ENCODE results near the gene KLHL6. TPM values are rescaled to one million over a fixed set of nuclear protein-coding genes. Genes with fewer than 3 reads are reported as not detected.
A peak's percentile ranks its signal among the peaks of the same experiment; 100 is the strongest.

The KLHL6 gene
- total RNA-seq, 4 donors from 2014 or later, result 0.26 to 2.0 (median 1.6) TPM

DNA sequence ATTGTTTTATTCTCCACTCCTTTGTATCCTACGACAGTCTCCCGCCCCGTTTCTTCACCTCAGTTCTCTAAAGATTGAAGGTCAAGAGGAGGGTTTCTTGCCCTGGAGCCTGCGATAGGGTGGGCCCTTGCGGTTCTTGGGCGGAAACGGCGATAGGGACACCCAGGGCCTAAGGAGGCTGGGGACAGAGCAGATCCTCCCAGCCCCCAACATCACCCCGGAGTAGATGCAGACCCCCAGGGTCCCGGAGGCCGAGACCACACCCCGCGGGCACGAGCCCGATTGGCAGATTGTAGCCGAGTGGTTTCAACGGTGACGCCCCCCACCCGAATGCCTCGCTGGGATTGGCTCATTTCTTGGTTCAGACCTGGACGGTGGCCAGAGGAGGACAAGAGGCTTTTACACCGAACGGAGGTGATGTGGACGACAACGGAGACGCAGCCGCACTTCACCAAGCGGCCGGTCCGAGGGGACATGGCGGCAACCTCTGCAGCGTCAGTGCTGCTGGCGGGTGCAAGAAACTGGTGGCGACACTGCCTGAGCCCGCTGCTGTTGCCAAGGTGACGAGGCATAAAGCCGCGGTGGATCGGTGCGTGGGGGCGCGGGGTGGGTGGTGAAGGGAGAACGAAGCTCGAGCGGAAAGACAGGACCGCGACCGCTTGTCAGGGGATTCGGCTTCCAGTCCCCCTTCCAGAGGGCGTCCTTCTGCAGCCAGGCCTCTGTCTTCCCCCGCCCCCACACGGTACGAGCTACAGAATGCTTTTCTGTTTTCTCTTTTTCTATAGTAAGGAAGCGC lies 108.1 kb downstream of the KLHL6 start:
- H3K9me3 ChIP-seq, result no peaks in the 10 kb centered on the region
- TF ChIP-seq POLR2A (IDR thresholded peaks at IDR 0.05), result peak in 1 of 2 donors; percentile 37
- TF ChIP-seq, protein P1, sequence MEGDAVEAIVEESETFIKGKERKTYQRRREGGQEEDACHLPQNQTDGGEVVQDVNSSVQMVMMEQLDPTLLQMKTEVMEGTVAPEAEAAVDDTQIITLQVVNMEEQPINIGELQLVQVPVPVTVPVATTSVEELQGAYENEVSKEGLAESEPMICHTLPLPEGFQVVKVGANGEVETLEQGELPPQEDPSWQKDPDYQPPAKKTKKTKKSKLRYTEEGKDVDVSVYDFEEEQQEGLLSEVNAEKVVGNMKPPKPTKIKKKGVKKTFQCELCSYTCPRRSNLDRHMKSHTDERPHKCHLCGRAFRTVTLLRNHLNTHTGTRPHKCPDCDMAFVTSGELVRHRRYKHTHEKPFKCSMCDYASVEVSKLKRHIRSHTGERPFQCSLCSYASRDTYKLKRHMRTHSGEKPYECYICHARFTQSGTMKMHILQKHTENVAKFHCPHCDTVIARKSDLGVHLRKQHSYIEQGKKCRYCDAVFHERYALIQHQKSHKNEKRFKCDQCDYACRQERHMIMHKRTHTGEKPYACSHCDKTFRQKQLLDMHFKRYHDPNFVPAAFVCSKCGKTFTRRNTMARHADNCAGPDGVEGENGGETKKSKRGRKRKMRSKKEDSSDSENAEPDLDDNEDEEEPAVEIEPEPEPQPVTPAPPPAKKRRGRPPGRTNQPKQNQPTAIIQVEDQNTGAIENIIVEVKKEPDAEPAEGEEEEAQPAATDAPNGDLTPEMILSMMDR (IDR thresholded peaks at IDR 0.05), result peak in 1 of 4 experiments; percentile 25
- DNase-seq, result peak; percentile 66 to 75
- H3K27me3 ChIP-seq, result no peaks in the 10 kb centered on the region
- peak overlapping the region; percentile 43 to 59 for H3K27ac ChIP-seq
- no peaks in the 10 kb centered on the region for H3K36me3 ChIP-seq
- no peaks in the 10 kb centered on the region for H3K4me1 ChIP-seq
- H3K4me3 ChIP-seq, result peak overlapping the region; percentile 59 to 63
- intact Hi-C loops (cut with DNase I; ENCODE audit: low total_unique reads), result no loop called here

DNA sequence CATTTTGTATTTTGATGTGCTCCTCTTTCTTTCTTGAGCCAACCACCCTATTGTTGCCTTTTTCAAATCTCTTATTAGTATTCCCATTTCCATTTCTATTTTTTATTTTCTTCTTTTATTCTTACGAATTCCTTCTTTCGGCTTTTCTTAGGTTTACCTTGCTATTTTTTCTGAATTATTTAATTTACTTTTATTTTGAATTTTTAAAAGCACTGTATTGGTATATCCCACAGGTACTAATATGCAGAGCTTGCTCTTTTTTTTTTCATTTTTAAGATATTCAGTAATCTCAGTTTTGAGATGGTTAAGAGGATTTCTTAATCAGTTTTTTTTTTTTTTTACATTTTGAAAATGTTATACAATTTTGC lies 108.7 kb downstream of the KLHL6 start:
- intact Hi-C loops (cut with DNase I; ENCODE audit: low total_unique reads), result no loop called here

DNA sequence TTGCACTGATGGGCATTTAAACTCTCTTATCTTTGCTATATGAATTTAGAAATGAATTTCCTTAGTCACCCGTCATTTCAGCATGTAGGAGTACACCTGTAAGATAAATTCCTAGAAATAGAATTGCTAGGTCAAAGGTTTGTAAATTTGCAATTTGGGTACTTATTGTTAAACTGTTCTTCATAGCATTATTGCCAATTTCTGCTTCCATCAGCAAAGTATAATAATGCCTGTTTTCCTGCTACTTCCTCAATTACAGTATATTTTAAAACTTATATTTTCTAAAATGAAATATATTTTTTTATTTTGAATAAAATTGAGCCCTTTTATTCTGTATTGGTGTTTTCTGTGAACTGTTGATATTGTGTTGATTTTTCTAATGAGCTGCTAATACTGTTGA lies 110.8 kb downstream of the KLHL6 start:
- Histone ChIP-seq H3K4me3 (no peak overlapping the region), H3K36me3 (no peaks in the 10 kb centered on the region), H3K4me1 (no peaks in the 10 kb centered on the region), H3K27ac (no peak overlapping the region), H3K27me3 (no peaks in the 10 kb centered on the region), H3K9me3 (no peaks in the 10 kb centered on the region)
- no peak for DNase-seq
- TF ChIP-seq, protein P1 (IDR thresholded peaks at IDR 0.05), result no peak
- TF ChIP-seq POLR2A (IDR thresholded peaks at IDR 0.05), result no peak
- intact Hi-C loops (cut with DNase I; ENCODE audit: low total_unique reads), result no loop called here

More for the DNA sequence above, 108.7 kb downstream of the KLHL6 start:
- Histone ChIP-seq H3K4me3 (peak overlapping the region; percentile 59 to 63), H3K27me3 (no peaks in the 10 kb centered on the region), H3K9me3 (no peaks in the 10 kb centered on the region), H3K4me1 (no peaks in the 10 kb centered on the region), H3K27ac (peak overlapping the region; percentile 43 to 59), H3K36me3 (no peaks in the 10 kb centered on the region)
- DNase-seq, result no peak
- no peak for TF ChIP-seq POLR2A (IDR thresholded peaks at IDR 0.05)
- TF ChIP-seq, protein P1 (IDR thresholded peaks at IDR 0.05), result no peak

DNA sequence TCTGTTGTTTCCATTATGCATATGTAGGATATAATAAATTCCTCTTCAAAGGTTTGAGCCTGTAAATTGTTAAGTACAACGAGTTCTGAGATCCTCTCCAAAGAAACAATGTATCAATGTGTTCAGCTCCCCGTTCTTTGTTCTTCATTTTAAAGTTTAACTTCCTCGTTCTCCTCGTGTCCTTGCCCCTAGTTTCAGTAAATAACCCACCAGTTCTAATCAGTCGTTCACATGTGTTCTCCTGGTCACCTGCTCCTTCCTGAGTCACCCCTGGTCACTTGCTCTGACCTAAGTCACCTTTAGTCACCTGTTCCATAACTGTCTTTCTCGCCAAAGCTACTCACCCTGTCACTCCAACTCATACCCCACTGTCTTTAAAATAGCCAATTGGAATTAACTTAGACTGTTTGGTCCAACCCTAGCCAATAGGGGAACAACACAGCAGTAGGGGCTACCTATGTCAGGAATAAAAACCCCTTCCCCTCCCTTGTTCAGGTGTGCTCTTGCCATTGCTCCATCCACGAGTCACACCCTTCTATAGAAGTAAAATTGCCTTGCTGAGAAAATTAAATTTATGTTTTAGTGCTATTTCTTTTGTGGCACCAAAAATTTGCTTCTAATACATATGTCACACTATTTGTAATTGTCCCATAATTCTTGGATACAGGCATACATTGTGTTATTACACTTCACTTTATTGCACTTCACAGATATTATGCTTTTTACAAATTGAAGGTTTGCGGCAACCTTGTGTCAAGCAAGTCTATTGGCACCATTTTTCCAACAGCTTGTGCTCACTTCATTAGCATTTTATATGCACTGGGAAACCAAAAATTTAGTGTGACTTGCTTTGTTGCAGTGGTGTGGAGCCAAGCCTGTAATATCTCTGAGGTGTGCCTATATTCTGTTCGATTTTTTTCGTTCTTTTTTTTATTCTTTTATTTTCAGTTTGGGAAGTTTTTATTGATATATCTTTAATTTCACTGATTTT lies 111.8 kb downstream of the KLHL6 start:
- Histone ChIP-seq H3K4me3 (no peak overlapping the region), H3K27me3 (no peaks in the 10 kb centered on the region), H3K27ac (no peak overlapping the region), H3K9me3 (no peaks in the 10 kb centered on the region), H3K36me3 (no peaks in the 10 kb centered on the region), H3K4me1 (no peaks in the 10 kb centered on the region)
- intact Hi-C loops (cut with DNase I; ENCODE audit: low total_unique reads), result no loop called here
- TF ChIP-seq, protein P1 (IDR thresholded peaks at IDR 0.05), result no peak
- no peak for TF ChIP-seq POLR2A (IDR thresholded peaks at IDR 0.05)
- DNase-seq, result no peak
